Measurements from ENCODE around the gene MAPK11. TPM values are rescaled to one million over a fixed set of nuclear protein-coding genes. Genes with fewer than 3 reads are reported as not detected.

The MAPK11 gene
- total and polyA plus RNA-seq, 2 experiments from 2014 or later: 0.12 to 0.63 TPM

DNA sequence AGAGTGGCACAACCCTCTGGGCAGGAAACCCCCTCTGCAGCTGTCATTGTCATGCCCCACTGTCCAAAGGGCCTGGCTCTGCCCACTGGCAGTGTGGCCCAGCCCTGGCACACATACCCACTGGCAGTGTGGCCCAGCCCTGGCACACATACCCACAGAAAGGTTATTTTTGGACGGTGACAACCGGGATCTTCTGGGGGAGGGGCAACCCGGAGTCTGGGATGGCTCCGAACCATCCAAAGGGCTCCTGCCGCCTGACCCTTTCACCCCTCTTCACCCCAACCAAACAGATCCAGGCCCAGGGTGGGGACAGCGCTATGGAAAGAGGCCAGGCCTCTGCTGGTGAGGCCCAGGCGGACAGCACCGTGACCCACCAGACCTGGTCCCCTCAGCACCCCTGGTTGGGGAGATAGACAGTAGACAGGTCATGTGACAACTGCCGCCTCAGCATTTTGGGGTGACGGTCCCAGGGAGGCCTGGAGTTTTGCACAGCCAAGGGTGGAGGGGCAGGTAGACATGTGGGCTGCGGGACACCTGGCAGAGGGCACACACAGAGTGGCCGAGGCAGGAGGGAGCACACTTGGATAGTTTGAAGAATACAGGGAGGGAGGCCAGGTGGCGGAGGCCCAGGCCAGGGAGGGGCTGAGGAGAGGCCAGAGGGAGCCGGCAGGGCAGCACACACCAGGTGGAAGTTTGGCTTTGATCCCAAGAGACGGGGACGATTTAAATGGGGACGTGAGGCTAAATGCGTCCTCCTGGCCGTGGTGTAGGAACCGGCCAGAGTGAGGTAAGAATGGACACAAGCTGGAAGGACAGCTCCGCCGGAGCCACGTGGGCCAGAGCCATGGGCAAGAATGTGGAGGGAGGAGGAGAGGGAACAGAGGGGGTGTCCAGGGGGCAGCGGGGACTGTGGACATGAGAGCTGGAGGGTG lies 11.6 kb downstream of the MAPK11 start:
- Histone ChIP-seq H3K36me3 (no peaks in the 10 kb centered on the region), H3K4me3 (no peak overlapping the region), H3K27ac (no peak overlapping the region), H3K9me3 (ENCODE audit: low read depth) (no peaks in the 10 kb centered on the region), H3K4me1 (ENCODE audit: low read depth) (no peaks in the 10 kb centered on the region), H3K27me3 (no peaks in the 10 kb centered on the region)
- TF ChIP-seq CTCF (IDR thresholded peaks at IDR 0.05; ENCODE audit: low read depth, low read length): no peak
- DNase-seq (ENCODE audit: low read depth in 1 of 2, low spot score in 1 of 2): no peak

- no peaks in the 10 kb centered on the region for H3K36me3 ChIP-seq
- no peaks in the 10 kb centered on the region for H3K9me3 ChIP-seq (ENCODE audit: low read depth)
- H3K4me3 ChIP-seq: no peak overlapping the region
- H3K4me1 ChIP-seq (ENCODE audit: low read depth): no peaks in the 10 kb centered on the region
- TF ChIP-seq CTCF (IDR thresholded peaks at IDR 0.05; ENCODE audit: low read depth, low read length): no peak
- no peaks in the 10 kb centered on the region for H3K27me3 ChIP-seq
- no peak overlapping the region for H3K27ac ChIP-seq
- no peak for DNase-seq (ENCODE audit: low read depth in 1 of 2, low spot score in 1 of 2)
These were observed 12.5 kb downstream of the MAPK11 start for GRCh38 chr22:50257451-50258360.

GRCh38 chr22:50257041-50257440 lies 13.1 kb downstream of the MAPK11 start:
- no peak overlapping the region for H3K4me3 ChIP-seq
- no peak overlapping the region for H3K27ac ChIP-seq
- no peaks in the 10 kb centered on the region for H3K9me3 ChIP-seq (ENCODE audit: low read depth)
- DNase-seq (ENCODE audit: low read depth in 1 of 2, low spot score in 1 of 2): no peak
- H3K27me3 ChIP-seq: no peaks in the 10 kb centered on the region
- TF ChIP-seq CTCF (IDR thresholded peaks at IDR 0.05; ENCODE audit: low read depth, low read length): no peak
- H3K36me3 ChIP-seq: no peaks in the 10 kb centered on the region
- H3K4me1 ChIP-seq (ENCODE audit: low read depth): no peaks in the 10 kb centered on the region

DNA sequence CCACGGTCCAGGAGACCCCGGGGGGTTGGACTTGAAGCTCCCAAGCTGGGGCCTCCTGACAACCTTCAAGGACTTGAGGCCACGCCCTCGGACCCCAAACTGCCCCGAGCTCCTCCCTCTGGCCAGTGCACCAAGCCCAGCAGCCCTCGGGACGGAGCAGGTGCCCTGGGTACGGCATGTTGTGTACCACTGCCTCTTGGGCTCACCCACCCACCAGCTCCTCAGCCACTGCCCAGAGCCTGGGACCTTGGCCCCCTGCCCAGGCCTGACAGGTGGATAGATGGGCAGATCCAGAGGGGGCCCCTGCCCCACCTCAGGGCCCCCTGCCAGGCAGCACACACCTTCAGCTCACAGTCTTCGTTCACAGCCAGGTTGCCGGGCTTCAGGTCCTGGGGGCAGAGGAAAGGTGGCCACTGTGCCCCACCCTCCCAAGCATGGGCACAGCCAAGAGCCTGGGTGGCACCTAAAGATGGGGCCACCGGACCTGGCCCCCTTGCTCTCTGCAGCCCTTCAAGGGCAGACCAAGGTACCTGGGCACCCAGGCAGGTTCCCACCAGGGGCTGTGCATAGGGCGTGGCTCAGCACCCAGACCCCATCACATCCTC lies 13.8 kb downstream of the MAPK11 start:
- no peak for TF ChIP-seq CTCF (IDR thresholded peaks at IDR 0.05; ENCODE audit: low read depth, low read length)
- no peak for DNase-seq (ENCODE audit: low read depth in 1 of 2, low spot score in 1 of 2)
- H3K4me1 ChIP-seq (ENCODE audit: low read depth): no peaks in the 10 kb centered on the region
- no peaks in the 10 kb centered on the region for H3K27me3 ChIP-seq
- H3K27ac ChIP-seq: no peak overlapping the region
- H3K36me3 ChIP-seq: no peaks in the 10 kb centered on the region
- no peaks in the 10 kb centered on the region for H3K9me3 ChIP-seq (ENCODE audit: low read depth)
- no peak overlapping the region for H3K4me3 ChIP-seq

GRCh38 chr22:50255607-50256006 lies 14.6 kb downstream of the MAPK11 start:
- DNase-seq (ENCODE audit: low read depth in 1 of 2, low spot score in 1 of 2): no peak
- no peaks in the 10 kb centered on the region for H3K27me3 ChIP-seq

More at GRCh38 chr22:50255607-50256006, 14.6 kb downstream of the MAPK11 start:
- H3K4me3 ChIP-seq: no peak overlapping the region
- no peaks in the 10 kb centered on the region for H3K36me3 ChIP-seq
- H3K9me3 ChIP-seq (ENCODE audit: low read depth): no peaks in the 10 kb centered on the region
- TF ChIP-seq CTCF (IDR thresholded peaks at IDR 0.05; ENCODE audit: low read depth, low read length): no peak
- H3K27ac ChIP-seq: no peak overlapping the region
- H3K4me1 ChIP-seq (ENCODE audit: low read depth): peaks cover under 1% of the 10 kb centered on the region

Measured in cardiac muscle cell (in vitro differentiated cells and primary cell).